Measurements from ENCODE around the gene ABCC1.

The ABCC1 gene

GRCh38 chr16:16022683-16023064 is 73.3 kb downstream of the ABCC1 start:
- DNase-seq (ENCODE audit: low read depth) = no peak
- TF ChIP-seq, protein P1, sequence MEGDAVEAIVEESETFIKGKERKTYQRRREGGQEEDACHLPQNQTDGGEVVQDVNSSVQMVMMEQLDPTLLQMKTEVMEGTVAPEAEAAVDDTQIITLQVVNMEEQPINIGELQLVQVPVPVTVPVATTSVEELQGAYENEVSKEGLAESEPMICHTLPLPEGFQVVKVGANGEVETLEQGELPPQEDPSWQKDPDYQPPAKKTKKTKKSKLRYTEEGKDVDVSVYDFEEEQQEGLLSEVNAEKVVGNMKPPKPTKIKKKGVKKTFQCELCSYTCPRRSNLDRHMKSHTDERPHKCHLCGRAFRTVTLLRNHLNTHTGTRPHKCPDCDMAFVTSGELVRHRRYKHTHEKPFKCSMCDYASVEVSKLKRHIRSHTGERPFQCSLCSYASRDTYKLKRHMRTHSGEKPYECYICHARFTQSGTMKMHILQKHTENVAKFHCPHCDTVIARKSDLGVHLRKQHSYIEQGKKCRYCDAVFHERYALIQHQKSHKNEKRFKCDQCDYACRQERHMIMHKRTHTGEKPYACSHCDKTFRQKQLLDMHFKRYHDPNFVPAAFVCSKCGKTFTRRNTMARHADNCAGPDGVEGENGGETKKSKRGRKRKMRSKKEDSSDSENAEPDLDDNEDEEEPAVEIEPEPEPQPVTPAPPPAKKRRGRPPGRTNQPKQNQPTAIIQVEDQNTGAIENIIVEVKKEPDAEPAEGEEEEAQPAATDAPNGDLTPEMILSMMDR (IDR thresholded peaks at IDR 0.05; ENCODE audit: low read depth, low read length, missing control alignments) = no peak
- no peak overlapping the region for H3K4me3 ChIP-seq (ENCODE audit: low read depth, low read length)

DNA sequence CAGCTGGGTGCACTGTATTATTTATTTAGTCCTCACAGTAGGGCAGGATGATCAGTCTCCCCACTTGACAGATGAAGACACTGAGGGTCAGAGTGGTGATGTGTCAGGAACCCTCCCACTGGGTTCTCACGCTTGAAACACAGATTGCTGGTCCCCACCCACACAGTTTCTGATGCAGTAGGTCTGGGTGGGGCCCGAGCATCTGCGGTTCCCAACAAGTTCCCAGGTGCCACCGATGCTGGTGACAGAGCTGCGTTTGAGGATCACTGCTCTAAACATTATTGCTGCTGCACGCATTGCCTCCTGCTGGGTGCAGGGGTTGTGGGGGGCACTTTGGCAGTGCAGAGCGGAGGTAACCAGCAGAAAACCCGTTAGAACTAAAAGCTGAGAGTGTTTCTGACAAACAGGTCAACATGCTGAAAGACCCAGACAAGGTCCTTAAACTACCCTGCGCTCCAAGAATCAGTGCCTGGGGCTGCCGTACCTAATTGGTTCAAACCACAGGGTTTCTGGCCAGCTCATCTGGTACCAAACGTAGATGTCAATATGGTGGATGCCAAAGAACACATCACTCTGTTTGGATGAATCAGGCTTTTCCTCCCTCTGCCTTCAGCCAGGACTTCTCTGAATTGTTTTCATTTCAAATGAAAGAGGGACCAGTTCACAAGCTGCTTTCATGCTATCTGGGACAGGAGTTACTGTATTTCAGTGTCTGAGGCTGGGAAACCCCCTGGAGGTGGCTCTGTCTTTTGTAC is 76.0 kb downstream of the ABCC1 start:
- peak; percentile 42 for DNase-seq (ENCODE audit: low read depth)
- no peak overlapping the region for H3K4me3 ChIP-seq (ENCODE audit: low read depth, low read length)
- TF ChIP-seq, protein P1 (IDR thresholded peaks at IDR 0.05; ENCODE audit: low read depth, low read length, missing control alignments) = no peak

- no peak for DNase-seq (ENCODE audit: low read depth)
- TF ChIP-seq, protein P1 (IDR thresholded peaks at IDR 0.05; ENCODE audit: low read depth, low read length, missing control alignments) = no peak
- no peak overlapping the region for H3K4me3 ChIP-seq (ENCODE audit: low read depth, low read length)
These were observed 78.4 kb downstream of the ABCC1 start for GRCh38 chr16:16027728-16028310.

- DNase-seq (ENCODE audit: low read depth) = no peak
- no peak overlapping the region for H3K4me3 ChIP-seq (ENCODE audit: low read depth, low read length)
- TF ChIP-seq, protein P1 (IDR thresholded peaks at IDR 0.05; ENCODE audit: low read depth, low read length, missing control alignments) = no peak
These were observed 79.0 kb downstream of the ABCC1 start for GRCh38 chr16:16028311-16028999.

- DNase-seq (ENCODE audit: low read depth) = no peak
- TF ChIP-seq, protein P1 (IDR thresholded peaks at IDR 0.05; ENCODE audit: low read depth, low read length, missing control alignments) = no peak
- H3K4me3 ChIP-seq (ENCODE audit: low read depth, low read length) = no peak overlapping the region
These were observed 80.1 kb downstream of the ABCC1 start for GRCh38 chr16:16029431-16030011.

DNA sequence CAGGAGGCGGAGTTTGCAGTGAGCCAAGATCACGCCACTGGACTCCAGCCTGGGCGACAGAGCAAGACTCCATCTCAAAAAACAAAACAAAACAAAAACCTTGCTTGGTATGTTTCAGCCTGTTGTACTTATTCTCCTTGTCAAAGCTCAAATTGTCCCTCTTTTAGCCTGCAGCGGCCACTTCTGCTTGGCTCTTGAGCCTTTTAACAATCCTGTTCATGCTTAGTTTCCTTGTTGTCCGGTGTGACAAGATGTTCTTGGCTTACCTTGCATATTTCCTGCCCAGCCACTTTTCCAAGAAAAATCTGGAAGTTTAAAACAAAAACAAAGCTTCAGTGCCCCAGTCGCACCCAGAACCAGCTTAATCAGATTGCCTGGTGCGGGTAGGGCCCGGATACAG is 81.0 kb downstream of the ABCC1 start:
- H3K4me3 ChIP-seq (ENCODE audit: low read depth, low read length) = no peak overlapping the region
- TF ChIP-seq, protein P1 (IDR thresholded peaks at IDR 0.05; ENCODE audit: low read depth, low read length, missing control alignments) = no peak
- DNase-seq (ENCODE audit: low read depth) = no peak
